ENCODE measurements around the gene VAT1L.

- TF ChIP-seq, protein P1, sequence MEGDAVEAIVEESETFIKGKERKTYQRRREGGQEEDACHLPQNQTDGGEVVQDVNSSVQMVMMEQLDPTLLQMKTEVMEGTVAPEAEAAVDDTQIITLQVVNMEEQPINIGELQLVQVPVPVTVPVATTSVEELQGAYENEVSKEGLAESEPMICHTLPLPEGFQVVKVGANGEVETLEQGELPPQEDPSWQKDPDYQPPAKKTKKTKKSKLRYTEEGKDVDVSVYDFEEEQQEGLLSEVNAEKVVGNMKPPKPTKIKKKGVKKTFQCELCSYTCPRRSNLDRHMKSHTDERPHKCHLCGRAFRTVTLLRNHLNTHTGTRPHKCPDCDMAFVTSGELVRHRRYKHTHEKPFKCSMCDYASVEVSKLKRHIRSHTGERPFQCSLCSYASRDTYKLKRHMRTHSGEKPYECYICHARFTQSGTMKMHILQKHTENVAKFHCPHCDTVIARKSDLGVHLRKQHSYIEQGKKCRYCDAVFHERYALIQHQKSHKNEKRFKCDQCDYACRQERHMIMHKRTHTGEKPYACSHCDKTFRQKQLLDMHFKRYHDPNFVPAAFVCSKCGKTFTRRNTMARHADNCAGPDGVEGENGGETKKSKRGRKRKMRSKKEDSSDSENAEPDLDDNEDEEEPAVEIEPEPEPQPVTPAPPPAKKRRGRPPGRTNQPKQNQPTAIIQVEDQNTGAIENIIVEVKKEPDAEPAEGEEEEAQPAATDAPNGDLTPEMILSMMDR (IDR thresholded peaks at IDR 0.05): no peak
- no peak for TF ChIP-seq POLR2A (IDR thresholded peaks at IDR 0.05)
These were observed 10.6 kb upstream of the VAT1L start for GRCh38 chr16:77777745-77778144.

Measured in prostate gland (tissue), 2 donors.